ENCODE measurements around the gene MAP3K5.
"Not testable (repeated sequence)": the region's sequence is repeated elsewhere in the genome, so short reads cannot be mapped to it uniquely, and the experiment has no call there.

The MAP3K5 gene

DNA sequence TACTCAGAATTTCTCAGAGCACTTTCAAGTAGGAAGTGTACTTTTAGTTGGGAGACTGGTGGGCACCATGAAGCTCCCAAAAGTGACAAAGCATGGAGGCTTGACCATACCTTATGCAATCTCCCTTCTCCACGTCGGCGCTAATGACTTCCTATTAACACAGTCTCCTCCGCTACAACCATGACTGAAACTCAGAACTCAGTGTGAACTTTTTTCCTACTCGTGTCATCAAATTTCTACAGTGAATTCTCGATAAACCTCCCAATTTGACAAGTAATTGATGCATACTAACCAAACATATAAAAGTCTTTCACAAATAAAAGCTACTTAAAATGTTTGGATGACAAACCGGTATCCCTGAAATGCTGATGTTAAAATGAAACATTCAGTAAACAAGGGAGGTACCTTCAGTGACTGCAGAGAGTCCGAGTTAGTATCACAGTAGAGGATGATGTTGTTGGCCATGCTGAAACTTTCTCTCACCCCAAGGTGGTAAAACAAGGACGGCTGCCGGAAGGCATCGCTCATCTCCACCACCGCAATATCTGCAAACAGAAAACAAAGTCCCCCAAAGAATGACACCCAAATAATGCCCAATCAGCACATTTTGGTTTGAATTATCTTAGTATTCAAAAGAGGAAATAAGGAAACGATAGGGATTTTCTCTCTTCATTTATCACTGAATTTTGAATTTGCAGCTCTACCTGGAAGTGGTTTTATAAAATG, 72.1 kb downstream of the MAP3K5 start:
- peak; percentile 18 for DNase-seq (ENCODE audit: low spot score)

DNA sequence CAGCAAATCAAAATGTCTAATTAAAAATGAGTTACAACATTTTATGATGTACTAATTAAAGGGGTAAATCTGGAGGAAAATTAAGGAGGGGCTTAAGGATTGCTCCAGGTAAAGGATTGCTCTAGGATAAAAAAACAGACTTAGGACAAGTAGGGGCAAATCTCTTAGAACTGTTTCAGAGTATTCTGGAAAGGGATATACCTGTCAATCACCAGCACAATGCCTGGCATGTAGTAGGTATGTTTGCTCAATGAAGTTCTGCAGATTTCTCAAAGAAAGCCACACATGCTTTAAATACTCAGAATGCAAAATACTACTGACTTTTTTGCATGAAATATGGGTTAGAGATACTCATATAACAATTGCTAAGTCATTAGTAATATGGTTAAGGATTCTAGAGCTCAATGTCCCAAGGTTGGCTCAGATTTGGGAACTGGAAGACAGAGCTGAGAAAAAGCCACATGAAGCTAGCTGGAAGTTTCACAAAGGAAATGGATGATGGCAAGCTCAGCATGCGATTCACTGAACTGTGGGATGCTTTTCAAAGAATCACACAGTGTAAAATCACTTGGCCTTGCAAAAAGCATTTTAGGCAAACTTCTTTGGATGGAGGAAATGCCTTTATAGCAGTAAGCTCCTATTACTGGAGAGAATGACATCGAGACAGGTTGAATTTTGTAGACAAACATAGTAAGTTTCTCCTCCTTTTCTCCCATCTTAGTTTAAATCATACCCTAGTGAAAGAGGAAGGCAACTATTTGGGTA, 72.8 kb downstream of the MAP3K5 start:
- DNase-seq (ENCODE audit: low spot score): peak; percentile 29

DNA sequence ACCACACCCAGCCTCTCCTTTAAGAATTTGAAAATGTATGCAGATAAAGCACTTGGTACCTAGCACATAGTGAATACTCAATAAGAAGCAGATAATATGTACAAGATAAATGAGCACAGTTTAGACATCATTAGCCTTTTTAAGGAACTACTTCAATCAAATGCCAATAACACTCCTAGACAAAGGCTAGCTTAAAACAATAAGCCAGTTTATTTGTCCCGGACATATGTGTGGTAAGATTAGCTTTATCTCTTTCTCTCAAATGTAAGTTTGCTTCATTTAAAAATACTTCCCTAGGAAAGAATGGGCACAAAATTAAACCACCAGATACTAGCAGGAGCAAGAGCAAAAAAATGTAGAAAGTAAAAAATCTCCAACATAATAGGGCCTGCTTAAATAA, 73.8 kb downstream of the MAP3K5 start:
- no peak for DNase-seq (ENCODE audit: low spot score)

DNA sequence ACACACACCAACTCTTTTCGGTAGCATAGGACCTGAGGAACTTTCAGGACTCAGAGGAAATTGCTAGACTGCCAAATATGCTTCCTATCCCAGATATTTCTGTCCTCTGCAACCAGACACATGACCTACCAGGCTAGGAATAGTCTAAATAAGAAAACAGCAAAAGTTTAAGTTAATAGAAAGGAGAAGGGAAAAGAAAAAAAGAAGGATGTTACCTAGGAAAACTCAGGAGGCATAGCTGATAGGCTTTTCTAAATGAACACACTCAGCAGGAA, 74.6 kb downstream of the MAP3K5 start:
- no peak for DNase-seq (ENCODE audit: low spot score)

DNA sequence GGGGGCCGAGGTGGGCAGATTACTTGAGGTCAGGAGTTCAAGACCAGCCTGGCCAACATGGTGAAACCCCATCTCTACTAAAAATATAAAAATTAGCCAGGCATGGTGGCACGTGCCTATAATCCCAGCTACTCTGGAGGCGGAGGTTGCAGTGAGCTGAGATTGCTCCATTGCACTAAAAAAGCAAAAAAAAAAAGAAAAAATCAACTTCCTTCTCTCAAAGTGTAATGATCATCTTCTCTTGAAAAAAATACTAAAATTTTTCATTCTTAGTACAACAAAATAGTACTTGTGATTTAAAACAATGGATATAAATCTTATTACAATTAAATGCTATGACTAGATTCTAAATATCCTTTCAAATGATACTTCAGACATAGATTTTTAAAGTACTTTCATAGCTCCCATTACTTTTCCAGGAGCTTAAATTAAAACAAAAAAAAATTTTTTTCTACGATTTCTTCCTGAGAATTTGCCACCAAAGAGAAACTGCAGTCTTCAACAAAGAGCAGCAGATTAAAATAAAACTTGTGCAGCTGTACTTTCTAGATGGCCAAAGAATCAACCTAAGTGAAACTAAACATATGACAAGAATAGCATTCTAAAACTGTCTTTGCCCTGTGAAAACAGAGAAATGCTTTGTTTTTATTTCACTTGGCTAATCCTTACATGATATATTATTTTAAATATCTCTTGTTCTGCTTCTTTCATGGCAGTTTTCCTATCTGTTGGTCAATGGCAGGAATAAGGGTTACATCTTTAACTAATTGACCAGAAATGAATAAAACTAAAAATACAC, 75.2 kb downstream of the MAP3K5 start:
- no peak for DNase-seq (ENCODE audit: low spot score)

DNA sequence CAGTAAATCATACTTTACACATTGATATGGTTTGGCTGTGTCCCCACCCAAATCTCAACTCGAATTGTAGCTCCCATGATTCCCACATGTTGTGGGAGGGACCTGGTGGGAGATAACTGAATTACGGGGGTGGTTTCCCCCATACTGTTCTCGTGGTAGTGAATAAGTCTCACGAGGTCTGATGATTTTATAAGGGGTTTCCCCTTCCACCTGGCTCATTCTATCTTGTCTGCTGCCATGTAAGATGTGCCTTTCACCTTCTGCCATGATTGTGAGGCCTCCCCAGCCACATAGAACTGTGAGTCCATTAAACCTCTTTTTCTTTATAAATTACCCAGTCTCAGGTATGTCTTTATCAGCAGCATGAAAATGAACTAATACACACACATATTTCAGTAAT, 79.6 kb downstream of the MAP3K5 start:
- DNase-seq (ENCODE audit: low spot score): not testable (repeated sequence)

DNA sequence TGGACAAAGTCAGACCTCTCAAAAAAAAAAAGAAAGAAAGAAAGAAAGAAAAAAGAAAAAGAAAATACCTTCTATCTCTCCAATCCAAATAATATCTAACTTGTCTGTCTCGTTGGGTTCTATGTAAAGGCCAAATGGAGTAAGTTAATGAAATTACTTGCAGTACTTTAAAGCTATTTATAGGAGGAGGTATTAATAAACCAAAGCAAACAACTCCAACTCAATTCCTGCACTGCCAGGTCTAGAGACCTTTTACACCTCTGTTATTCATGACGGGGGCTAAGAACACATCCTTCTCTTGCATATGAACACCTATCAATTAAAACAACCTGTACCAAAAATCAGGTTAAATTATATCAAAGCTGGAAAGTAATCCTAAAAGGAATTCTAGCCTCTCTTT, 80.6 kb downstream of the MAP3K5 start:
- DNase-seq (ENCODE audit: low spot score): no peak

DNA sequence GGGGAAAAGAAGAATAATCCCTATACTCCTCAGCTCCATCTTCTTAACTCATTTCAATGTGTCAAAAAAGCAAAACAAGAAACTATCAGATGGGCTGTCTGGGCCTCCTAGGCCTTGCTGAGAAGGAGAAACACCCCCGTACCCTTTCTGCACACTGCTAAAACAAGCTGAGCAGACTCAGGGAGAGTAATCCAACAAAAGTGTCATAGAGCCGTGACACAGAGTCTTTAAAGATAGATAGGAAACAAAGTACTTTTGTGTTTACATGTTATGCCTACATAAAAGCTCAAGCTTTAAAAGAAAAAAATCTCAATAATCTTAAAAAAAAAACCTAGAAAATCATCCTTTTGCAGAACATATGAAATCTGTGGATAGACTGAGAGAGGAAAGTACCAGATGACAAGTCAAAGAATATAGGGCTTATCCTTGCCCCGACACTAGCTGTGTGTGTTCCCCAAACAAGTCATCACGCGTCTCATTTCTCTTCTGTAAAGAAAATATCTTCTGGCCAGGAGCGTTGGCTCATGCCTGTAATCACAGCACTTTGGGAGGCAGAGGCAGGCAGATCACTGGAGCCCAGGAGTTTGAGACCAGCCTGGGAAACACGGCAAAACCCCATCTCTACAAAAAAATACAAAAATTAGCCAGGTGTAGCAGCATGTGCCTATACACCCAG, 81.3 kb downstream of the MAP3K5 start:
- no peak for DNase-seq (ENCODE audit: low spot score)

DNA sequence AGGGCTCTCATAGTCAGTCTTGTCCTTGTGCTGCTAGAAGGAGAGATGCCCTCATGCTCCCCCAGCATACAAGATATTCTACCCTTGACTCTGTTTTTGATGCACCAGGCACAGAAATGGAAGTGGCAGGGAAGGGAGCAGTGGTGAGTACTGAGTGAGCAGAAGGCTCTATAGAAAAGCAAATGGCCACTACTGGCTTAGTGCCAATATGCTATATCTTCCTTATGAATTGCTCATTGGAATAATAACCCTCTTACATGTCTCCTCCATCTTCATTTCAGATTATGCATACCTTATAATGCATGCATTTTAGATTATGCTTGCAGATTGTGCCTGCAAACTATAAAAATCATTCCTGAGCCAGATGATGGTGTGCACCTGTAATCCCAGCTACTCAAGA, 82.8 kb downstream of the MAP3K5 start:
- DNase-seq (ENCODE audit: low spot score): no peak

DNA sequence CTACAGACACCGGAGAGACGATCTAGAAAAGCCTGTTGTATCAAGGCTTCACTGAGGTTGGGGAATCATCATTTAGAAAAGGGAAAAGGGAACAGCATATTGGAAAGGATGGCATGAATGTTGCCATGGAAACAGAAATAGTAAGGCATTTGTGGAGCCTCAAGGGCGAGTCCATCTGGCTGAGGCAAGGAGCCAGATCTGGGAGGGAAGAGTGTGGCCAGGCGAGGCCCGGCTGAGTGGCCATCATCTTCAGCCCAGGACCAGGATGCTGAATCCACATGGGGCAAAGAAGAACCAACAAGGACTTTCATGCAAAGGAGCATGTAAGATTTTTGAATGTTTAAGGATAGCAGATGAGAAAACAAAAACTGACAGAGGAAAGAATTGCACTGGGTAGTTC, 85.8 kb downstream of the MAP3K5 start:
- no peak for DNase-seq (ENCODE audit: low spot score)

DNA sequence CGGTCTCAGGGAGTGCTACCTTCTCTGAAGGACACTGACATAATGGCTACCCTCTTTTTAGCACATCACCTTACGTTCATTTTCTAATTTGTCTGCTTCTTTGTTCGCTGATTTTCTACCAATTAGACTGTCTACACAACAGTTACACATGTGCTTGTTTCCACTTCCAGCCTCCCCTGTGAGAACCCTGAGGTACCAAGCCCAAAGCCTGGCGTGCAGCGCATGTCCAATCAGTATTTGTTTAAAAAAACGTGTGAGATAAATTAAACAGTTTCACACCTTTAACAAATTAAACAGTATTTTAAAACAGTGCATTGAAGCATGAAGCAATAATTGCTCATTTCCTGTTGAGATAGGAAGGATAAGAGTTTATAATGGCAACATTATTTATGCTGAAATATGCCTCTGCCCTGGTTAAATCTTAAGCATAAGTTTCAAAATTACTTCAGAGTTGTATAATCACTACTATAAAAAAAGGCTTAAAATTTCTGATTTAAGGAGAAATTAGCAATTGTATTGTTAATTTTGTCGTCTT, 88.9 kb downstream of the MAP3K5 start:
- no peak for DNase-seq (ENCODE audit: low spot score)

DNA sequence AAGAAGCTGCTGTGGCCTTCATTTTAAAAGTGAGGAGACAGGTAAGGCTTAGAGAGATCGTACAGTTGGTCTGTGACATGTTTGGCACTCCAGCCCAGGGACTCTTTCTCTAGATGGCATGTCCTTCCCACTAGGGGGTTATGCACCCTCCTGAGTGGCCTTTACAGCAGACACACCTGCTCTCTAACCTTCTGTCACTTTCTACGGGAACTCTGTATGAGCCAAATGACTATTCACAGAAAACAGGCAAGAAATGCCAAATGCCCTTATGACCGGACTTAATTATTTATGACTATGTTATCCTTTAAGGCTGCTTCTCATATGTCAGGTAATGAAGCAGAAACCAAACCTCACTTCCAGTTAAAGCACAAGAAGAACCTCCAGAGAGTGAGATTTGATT, 91.2 kb downstream of the MAP3K5 start:
- no peak for DNase-seq (ENCODE audit: low spot score)

DNA sequence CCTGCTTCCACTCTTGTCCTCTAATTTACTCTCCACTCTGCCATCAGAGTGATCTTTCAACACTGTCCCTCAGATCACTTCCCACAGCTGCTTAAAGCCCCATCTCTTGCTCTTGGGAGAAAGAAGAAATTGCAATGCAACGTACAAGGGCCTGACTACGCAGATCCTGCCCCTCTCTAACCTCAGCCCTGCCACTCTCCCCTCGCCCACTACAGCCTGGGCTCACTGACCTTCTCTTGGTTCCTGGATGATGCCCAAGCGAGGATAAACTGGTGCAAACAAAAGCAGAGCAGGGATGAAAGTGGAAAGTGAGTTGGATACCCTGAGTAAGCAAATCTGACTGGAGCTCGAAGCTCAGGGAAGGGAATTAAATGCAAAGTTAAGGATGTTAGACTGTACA, 92.9 kb downstream of the MAP3K5 start:
- no peak for DNase-seq (ENCODE audit: low spot score)

DNA sequence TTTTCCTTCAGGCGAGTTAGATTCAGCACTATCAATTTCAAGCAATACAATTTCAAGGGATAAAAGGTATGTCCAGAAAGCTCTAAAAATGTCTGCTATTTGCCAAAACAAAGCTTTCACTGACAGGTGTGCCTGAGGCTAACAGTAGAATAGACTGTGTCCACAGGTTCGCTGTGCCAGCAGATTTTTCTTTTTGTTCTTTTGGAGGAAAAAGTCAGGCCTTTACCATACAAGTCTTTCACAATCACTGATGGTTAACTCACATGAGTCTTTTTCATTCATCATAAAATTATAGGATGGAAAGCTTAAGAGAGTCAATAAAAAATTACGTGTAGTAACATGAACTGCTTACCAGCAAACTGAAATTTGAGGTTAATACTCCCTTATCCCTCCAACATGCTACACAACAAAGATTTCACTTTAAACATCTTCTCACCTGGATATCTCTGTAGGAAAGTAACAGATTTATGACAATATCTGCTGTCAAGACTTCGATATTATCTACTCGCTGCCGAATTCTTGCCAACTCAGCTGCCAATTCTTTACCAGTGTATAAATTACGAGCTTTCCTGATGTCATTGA, 95.4 kb downstream of the MAP3K5 start:
- no peak for DNase-seq (ENCODE audit: low spot score)

DNA sequence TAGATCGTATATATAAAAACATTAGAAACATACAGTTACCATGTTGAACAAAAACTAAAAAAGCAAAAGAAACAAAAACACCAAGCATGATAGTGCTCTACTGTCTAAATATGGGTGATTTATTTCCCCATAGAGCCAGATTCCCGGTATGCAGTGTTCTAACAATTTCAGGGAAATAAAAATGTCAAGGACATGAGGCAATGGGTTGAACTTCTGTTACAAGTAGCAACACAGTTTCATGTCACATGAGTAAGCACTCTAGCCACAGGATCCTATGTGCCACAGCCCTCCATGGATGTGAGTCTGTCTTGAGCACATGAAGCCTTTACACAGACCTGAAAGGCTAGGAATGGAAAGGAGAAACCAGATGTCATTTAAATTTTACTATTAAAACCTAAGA, 96.0 kb downstream of the MAP3K5 start:
- no peak for DNase-seq (ENCODE audit: low spot score)

DNA sequence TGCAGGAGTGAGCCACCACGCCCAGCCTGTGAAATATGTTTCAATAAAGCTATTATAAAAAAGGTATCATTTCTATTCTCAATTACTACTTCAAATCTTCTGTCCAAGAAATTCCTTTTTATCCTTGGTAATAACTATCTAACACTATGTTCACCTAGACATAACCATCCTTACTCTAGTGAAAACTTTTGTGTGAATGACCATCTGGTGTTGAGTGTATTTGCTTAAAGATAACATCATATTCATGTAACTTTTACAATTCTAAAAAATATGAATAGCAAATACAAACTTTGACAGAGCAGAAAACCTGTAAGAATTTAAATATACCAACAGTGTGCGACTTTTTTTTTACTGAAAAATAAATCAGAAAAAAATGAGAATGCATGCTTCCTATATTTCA, 96.9 kb downstream of the MAP3K5 start:
- DNase-seq (ENCODE audit: low spot score): no peak

DNA sequence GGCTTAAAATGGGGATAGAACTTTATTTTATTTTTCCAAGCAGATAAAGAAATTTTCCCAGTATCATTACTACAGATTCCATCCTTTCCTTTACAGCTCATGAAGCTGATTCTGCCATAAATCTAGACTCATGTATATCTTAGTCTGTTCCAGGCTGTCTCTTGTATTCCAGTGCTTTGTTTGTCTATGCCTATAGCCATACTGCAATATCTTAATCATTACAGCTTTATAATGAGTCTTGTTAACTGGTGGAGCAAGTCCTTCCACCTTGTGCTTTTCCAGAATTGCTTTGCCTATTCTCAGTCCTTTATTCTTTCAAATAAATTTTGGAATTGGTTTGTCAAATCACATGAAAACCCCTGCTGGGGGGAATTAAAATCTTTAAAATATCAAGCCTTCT, 99.2 kb downstream of the MAP3K5 start:
- DNase-seq (ENCODE audit: low spot score): no peak

DNA sequence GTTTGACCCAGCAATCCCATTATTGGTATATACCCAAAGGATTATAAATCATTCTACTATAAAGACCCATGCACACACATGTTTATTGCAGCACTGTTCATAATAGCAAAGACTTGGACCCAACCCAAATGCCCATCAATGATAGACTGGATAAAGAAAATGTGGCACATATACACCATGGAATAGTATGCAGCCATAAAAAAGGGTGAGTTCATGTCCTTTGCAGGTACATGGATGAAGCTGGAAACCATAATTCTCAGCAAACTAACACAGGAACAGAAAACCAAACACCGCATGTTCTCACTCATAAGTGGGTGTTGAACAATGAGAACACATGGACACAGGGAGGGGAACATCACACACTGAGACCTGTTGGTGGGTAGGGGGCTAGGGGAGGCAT, 104.4 kb downstream of the MAP3K5 start:
- DNase-seq (ENCODE audit: low spot score): not testable (repeated sequence)

DNA sequence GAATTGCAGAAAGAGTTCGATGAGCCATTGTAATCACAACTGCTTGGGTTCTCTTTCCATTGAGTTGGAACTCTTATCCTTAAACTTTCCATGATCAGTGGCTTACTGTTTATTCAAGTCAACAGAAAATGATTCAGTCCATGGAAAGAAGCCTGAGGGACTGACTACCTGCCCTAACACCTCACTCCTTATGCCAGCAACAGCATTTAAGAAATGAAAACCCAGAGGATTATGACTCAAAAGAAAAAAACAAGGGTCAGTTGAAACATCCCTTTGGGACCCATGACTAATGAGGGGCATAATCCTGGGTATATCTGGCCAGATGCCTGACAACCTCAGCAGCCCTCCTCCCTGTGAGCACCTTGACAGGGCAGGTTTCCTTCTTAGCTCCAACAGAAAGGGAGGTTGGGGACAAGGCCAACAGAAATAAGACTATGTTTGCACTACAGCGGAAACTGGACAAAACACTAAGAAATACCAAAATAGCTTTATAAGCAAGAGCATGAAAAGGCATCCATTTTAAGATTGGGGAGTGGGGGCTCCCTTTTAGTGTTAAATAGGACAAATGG, 106.7 kb downstream of the MAP3K5 start:
- no peak for DNase-seq (ENCODE audit: low spot score)

DNA sequence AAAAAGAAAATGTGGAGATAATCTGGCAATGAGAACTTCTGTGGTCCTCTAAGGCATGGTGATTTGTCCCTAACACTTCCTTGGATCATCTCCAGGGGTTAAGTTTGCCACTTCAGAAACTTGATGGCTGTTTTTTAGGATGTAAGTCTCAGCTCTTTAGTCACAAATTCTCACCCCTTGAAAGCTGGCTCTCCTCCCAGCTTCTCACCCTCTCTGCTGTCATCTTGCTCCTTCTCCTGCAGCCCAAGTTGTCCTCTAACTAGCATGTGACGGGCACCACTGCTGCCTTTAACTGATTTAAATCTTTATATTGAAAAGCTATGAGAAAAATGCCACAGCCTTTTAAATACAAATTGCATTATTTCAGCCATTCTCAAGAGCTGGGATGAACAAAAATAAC, 107.8 kb downstream of the MAP3K5 start:
- no peak for DNase-seq (ENCODE audit: low spot score)

DNA sequence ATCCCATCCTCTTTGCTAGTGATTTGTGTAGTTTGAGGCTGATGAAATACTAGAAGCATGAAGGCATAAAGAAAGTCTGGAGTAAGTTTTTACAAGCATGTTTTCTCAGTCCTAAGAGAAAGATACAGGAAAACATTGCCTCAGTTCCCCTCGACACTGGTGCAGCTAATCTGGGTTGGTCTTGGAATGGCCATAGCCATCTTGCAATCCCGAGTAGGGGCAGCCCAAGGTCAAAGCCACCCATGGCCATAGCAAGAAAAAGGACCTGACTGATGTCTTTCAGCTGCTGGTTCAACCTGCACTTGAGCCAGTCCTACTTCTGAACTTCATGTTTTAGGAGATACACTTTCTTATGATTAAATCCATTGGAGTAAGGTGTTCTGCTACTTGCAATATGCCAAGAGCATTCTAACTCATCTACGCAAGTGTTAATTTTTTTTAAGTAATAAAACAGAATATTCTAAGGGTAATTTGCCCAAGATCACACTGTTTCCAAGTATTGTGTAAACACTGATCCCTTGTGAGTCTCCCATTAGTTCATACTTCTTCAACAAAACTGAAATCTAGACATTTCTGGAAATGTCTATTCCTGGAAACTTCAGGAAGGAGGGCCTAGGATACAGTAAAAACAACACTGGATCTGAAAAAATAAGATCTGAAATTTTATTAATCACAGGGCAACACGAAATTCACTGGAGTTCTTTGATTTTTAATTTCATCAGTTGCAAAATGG, 108.9 kb downstream of the MAP3K5 start:
- no peak for DNase-seq (ENCODE audit: low spot score)

Measured in activated CD4-positive, alpha-beta T cell treated with anti-CD3 and anti-CD28 coated beads, Interleukin-2, Interleukin-4, amounts not matched to agents 100 ng/mL and 50 ng/mL, durations not matched to agents 16 hours and 8 hours (primary cell).